GM18502 (cell line): ENCODE measurements around the gene SAPCD2.

Experiments used
- ATAC-seq: cut with Tn5 transposase; IDR thresholded peaks from one replicate; pipeline ENCODE4 v1.9.1; 2021; ENCODE audit warnings: mild to moderate bottlenecking; ENCODE audit not compliant: unreplicated experiment, poor library complexity

SAPCD2 gene

DNA sequence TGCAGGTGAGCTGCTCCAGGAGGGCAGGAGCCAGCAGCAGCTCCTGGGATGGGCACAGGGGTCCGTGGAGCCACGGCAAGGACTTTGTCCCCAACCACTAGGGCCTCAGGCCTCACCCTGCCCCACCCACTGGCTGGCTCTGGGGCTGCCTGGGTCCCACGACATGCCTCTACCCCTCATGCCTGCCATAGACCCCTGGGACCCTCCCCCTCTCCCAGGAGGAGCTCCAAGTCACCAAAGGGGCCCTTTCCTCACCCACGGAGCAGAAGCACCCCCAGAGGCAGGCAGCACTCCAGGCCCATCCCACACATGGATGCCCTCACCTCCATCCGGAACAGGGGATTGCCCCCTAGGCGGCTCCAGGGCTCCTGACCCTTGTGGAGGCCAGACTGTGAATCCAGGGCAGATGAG is 48.8 kb downstream of the SAPCD2 start:
- no peak for ATAC-seq

GRCh38 chr9:137020771-137021567 is 49.4 kb downstream of the SAPCD2 start:
- ATAC-seq, result no peak

- no peak for ATAC-seq
Measured at GRCh38 chr9:137019891-137020683, 50.3 kb downstream of the SAPCD2 start.

DNA sequence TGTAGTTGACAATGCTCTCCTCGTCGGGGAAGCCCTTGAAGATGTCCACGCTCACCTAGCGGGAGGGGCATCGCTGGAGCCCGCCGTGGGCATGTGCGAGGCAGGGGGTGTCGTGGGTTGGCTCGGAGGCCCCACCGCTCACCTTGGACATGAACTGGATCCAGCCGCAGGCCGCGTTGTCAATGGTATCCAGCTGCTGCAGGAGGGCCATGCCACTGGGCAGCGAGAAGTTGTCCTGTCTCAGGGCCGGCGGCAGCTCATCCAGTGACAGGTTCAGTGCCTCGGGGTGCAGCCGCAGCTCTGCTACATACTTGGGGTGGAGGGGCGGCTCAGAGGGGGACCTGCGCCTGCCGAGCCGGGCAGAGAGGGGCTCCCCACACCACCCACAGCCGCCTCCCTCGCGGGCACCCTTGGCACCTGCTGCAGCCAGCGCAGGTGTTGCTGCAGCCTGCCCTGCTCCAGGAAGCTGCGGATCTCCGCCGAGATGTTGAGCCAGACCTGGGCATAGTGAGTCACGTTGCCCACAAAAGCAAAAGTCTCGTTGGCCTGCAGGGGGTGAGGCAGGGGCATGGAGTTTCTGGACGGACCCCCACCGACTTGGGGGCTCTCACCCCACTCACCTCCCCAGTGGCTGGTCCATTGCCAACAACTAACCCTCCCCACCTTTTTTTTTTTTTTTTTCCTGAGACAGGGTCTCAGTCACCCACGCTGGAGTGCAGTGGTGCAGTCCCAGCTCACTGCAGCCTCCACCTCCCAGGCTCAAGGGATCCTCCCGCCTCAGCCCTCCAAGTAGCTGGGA is 51.4 kb downstream of the SAPCD2 start:
- ATAC-seq, result no peak

- no peak for ATAC-seq
Measured at GRCh38 chr9:137017791-137018497, 52.4 kb downstream of the SAPCD2 start.

DNA sequence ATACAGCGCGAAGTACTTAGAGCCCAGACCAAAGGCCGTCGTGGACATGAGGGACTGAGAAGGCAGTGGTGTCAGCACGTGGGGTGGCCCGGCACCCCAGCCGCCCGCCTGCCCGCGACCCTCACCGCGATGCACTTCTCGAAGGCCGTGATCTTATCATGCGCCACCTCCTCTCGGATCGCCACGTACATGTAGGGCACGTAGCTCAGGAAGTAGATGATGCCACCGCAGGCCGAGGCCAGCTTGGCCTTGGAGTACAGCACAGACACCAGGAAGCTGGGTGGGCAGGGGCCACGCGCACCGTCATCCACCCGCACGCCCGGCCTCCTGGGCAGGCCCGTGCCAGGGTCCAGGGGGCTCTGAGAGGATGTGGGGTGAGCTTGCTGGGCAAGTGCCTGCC is 53.3 kb downstream of the SAPCD2 start:
- no peak for ATAC-seq

- no peak for ATAC-seq
Measured at GRCh38 chr9:137016436-137016835, 53.9 kb downstream of the SAPCD2 start.

DNA sequence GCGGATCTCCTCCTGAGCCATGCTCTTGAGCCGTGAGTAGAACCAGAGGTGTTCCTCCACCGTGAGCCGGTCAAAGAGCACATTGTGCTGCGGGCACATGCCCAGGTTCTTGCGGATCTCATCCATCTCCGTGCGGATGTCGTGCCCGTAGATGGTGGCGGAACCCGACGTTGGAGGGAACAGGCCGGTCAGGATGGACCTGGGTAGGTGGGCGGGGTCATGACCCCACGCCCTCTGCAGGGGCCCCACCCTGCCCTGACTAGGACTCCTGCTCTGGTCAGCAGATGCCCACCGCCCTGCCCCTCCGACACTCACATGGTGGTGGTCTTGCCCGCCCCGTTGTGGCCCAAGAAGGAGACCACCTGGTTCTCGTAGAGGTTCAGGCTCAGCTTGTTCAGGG is 54.4 kb downstream of the SAPCD2 start:
- ATAC-seq, result no peak

DNA sequence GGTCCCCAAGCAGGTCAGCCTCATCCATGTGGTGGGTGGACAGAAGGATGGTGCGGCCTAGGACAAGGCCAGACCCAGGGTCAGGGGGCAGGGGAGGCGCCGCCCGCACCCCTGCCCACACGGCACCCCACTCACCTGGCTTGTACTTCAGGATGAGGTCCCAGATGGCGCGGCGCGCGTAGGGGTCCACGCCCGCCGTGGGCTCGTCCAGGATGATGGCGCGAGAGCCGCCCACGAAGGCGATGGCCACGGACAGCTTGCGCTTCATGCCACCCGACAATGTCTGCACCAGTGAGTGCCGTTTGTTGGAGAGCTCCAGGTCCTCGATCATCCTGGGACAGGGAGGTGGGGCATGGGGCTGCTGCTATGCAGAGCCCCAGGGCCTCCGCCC is 54.8 kb downstream of the SAPCD2 start:
- no peak for ATAC-seq

DNA sequence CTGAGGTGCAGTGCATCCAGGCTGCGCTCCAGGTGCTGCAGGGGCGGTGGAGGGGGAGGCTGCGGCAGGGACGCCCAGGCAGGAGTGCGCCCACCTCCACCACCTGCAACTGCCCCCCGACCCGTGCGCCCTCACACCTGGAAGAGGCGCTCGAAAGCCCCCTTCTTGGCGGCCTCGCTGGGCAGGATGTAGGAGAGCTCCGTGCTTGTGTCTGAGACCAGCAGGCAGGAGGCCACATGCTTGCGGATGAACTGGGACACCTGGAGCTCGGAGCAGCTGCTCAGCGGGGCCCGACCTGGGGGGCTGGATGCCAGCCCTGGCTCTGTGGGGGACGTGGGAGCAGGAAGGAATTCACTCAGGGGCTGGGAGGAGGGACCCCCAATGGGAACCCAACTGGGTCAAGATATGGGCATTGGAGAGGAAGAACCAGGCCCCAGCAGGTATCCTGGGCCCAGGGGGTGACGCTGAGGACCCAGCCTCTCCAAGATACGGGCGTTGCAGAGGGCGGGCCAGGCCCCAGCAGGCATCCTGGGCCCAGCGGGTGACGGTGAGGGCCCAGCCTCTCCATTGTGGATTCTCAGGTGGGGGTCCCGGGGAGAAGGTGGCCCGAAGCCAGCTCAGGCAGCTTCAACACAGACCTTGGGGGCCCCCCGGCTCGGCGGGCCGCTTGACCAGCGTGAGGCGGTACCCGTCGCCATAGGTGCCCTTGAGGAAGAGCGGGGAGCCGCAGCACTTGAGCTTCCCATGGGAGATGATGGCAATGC is 55.4 kb downstream of the SAPCD2 start:
- no peak for ATAC-seq

GRCh38 chr9:137014166-137014565 is 56.2 kb downstream of the SAPCD2 start:
- ATAC-seq, result no peak

DNA sequence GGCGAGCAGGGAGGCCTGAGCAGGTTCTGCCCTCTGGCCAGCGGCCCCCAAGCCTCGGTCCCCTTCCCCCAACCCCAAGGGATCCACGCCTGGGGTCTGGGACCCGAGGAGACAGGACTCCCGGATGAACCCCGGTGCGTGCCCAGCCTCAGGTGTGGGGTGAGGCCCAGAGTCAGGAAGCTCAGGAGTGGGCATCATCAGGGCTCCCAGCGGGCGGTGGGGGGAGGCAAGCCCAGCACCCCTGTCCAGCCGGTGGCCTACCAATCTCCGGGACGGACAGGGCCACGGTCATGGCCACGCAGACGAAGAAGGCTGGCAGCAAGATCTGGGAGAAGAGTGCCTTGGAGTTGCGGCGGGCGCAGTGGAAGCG is 56.8 kb downstream of the SAPCD2 start:
- ATAC-seq, result no peak

DNA sequence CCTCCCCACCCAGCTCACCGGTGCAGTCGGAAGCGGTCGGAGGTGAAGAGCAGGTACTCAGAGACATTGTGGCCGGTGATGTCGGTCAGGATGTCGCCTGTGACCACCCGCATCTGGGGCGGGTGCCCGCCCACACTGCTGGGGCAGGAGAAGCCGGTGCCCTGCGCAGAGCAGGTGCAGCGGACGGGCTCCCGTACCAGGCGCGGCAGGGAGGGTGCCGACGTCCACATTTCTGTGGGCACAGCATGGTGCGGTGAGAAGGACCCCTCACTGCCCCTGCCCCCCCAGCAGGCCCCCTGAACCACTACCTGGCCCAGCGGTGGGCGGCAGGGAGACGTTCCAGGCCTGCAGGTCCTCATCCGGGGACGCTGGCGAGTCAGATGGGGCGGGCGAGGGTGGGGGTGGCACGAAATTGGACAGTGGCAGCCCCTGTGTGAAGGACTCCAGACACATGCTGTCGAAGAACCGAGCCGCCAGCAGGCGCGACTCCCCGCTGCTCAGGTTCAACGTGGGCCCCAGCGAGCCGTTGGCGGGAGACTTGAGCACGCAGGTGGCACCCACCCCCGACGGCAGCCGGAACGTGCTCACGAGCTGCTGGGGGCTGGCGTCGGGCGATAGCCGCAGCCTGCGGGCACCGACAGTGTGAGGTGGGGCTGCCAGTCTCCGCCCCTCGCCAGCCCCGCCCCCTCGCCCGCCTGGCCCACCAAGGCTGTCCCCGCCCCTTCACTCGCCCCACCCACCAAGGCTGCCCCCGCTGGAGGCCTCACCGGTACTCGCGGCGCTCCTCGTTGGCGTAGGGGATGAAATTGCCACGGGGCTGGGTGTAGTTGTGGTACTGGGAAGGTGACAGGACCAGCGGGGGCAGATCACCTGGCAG is 57.4 kb downstream of the SAPCD2 start:
- no peak for ATAC-seq
